Measurements from ENCODE around the gene POLDIP2.

Gene POLDIP2

DNA sequence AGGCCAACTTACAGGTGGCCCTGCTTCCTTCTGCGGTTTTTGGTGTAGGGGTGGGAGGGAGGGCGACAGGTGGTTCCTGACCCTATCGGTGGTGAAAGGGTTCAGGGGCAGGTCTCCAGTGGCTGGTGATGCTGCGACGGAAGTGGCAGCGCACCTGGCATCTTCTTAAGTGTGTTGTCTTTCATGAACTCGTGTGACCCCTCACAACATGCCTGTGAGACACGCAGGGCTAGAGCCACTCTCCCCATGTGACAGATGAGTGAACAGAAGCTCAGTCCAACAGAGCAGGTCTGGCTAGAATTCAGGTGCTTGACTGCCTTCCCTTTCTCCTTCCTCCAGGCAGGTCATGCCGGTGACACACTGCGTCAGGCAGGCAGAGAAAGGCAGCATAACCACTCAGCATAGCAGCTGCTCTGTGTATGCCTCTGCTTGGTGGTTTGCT is 13.8 kb downstream of the POLDIP2 start:
- Histone ChIP-seq H3K4me3 (ENCODE audit: insufficient read depth, low read length, poor library complexity, severe bottlenecking) (no peak overlapping the region), H3K9me2 (replicated peaks; ENCODE audit: insufficient read depth, low read length) (no peaks in the 10 kb centered on the region), H3K9ac (ENCODE audit: low read length) (no peak overlapping the region), H3K4me2 (ENCODE audit: low read depth, low read length, poor library complexity, severe bottlenecking) (no peak overlapping the region), H3K27me3 (ENCODE audit: low read length) (no peaks in the 10 kb centered on the region), H4K20me1 (ENCODE audit: low read depth, low read length) (no peaks in the 10 kb centered on the region), H3K9me3 (ENCODE audit: insufficient read depth, low read length) (no peaks in the 10 kb centered on the region), H3K36me3 (ENCODE audit: low read length) (no peaks in the 10 kb centered on the region), H3K27ac (ENCODE audit: low read depth, low read length) (peak overlapping the region; percentile 43; the same call in 1 of the 2 replicates), H3F3A (ENCODE audit: insufficient read depth) (no peaks in the 10 kb centered on the region), H2AFZ (ENCODE audit: low read depth, low read length, severe bottlenecking) (no peak overlapping the region), H3K79me2 (ENCODE audit: insufficient read depth, low read length) (no peaks in the 10 kb centered on the region)
- no peak for TF ChIP-seq EZH2phosphoT487 (conservative IDR thresholded peaks at IDR 0.05; ENCODE audit: low read length)
- TF ChIP-seq, protein P1, sequence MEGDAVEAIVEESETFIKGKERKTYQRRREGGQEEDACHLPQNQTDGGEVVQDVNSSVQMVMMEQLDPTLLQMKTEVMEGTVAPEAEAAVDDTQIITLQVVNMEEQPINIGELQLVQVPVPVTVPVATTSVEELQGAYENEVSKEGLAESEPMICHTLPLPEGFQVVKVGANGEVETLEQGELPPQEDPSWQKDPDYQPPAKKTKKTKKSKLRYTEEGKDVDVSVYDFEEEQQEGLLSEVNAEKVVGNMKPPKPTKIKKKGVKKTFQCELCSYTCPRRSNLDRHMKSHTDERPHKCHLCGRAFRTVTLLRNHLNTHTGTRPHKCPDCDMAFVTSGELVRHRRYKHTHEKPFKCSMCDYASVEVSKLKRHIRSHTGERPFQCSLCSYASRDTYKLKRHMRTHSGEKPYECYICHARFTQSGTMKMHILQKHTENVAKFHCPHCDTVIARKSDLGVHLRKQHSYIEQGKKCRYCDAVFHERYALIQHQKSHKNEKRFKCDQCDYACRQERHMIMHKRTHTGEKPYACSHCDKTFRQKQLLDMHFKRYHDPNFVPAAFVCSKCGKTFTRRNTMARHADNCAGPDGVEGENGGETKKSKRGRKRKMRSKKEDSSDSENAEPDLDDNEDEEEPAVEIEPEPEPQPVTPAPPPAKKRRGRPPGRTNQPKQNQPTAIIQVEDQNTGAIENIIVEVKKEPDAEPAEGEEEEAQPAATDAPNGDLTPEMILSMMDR (IDR thresholded peaks at IDR 0.05; ENCODE audit: insufficient read depth, low read length, poor library complexity, severe bottlenecking), result no peak

DNA sequence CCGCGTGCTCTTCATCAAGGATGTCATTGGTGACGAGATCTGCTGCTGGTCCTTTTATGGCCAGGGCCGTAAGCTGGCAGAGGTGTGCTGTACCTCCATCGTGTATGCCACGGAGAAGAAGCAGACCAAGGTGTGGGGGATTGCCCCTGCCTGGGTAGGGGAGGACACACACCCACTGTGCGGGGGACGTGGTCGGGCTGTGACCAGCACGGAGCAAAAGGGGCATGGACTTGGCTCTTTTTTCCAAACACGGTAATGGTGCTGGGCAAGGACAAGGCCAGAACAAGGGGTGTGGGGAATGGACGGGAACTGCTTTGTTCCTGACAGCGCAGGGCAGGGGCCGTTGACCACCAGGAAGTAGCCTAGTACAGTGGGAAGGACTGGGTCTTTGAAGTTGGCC is 15.0 kb downstream of the POLDIP2 start:
- H3K4me3 ChIP-seq (ENCODE audit: insufficient read depth, low read length, poor library complexity, severe bottlenecking), result no peak overlapping the region
- no peak overlapping the region for H3K27ac ChIP-seq (ENCODE audit: low read depth, low read length)
- H3K27me3 ChIP-seq (ENCODE audit: low read length), result no peaks in the 10 kb centered on the region
- H2AFZ ChIP-seq (ENCODE audit: low read depth, low read length, severe bottlenecking), result no peak overlapping the region
- no peaks in the 10 kb centered on the region for H3K9me2 ChIP-seq (replicated peaks; ENCODE audit: insufficient read depth, low read length)
- no peaks in the 10 kb centered on the region for H3K79me2 ChIP-seq (ENCODE audit: insufficient read depth, low read length)
- no peak overlapping the region for H3K9ac ChIP-seq (ENCODE audit: low read length)
- H3K4me2 ChIP-seq (ENCODE audit: low read depth, low read length, poor library complexity, severe bottlenecking), result no peak overlapping the region
- H3F3A ChIP-seq (ENCODE audit: insufficient read depth), result no peaks in the 10 kb centered on the region
- H3K9me3 ChIP-seq (ENCODE audit: insufficient read depth, low read length), result no peaks in the 10 kb centered on the region
- TF ChIP-seq, protein P1 (IDR thresholded peaks at IDR 0.05; ENCODE audit: insufficient read depth, low read length, poor library complexity, severe bottlenecking), result no peak
- TF ChIP-seq EZH2phosphoT487 (conservative IDR thresholded peaks at IDR 0.05; ENCODE audit: low read length), result no peak
- H4K20me1 ChIP-seq (ENCODE audit: low read depth, low read length), result no peaks in the 10 kb centered on the region
- no peaks in the 10 kb centered on the region for H3K36me3 ChIP-seq (ENCODE audit: low read length)

DNA sequence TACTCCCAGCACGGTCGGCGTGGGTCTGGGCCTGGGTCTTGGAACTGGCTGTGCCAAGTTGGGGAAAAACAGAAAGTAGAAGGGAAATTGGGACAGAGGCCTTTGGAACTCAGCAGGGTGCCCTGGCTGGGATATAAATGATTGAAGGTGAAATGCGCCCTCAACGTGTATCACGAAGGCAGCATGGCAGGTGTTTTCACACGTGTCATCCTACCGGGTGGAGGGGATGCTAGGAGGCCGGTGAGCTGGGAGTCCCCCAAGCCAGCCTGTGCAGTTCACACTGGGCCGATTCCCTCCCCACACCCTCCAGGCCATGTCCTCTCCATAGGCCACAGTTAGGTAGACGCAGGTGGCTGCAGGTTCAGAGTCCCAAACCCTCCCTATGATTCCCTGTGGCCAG is 15.8 kb downstream of the POLDIP2 start:
- no peak overlapping the region for H3K4me3 ChIP-seq (ENCODE audit: insufficient read depth, low read length, poor library complexity, severe bottlenecking)
- no peaks in the 10 kb centered on the region for H3K36me3 ChIP-seq (ENCODE audit: low read length)
- no peaks in the 10 kb centered on the region for H4K20me1 ChIP-seq (ENCODE audit: low read depth, low read length)
- no peaks in the 10 kb centered on the region for H3K79me2 ChIP-seq (ENCODE audit: insufficient read depth, low read length)
- TF ChIP-seq, protein P1 (IDR thresholded peaks at IDR 0.05; ENCODE audit: insufficient read depth, low read length, poor library complexity, severe bottlenecking), result no peak
- TF ChIP-seq EZH2phosphoT487 (conservative IDR thresholded peaks at IDR 0.05; ENCODE audit: low read length), result no peak
- no peak overlapping the region for H3K9ac ChIP-seq (ENCODE audit: low read length)
- H3K27me3 ChIP-seq (ENCODE audit: low read length), result no peaks in the 10 kb centered on the region
- H3K9me2 ChIP-seq (replicated peaks; ENCODE audit: insufficient read depth, low read length), result no peaks in the 10 kb centered on the region
- no peak overlapping the region for H3K4me2 ChIP-seq (ENCODE audit: low read depth, low read length, poor library complexity, severe bottlenecking)
- H3K27ac ChIP-seq (ENCODE audit: low read depth, low read length), result no peak overlapping the region
- no peak overlapping the region for H2AFZ ChIP-seq (ENCODE audit: low read depth, low read length, severe bottlenecking)
- H3F3A ChIP-seq (ENCODE audit: insufficient read depth), result no peaks in the 10 kb centered on the region
- no peaks in the 10 kb centered on the region for H3K9me3 ChIP-seq (ENCODE audit: insufficient read depth, low read length)
